ENCODE measurements around the gene ZKSCAN8.
A peak's percentile ranks its signal among the peaks of the same experiment; 100 is the strongest.

Gene ZKSCAN8

GRCh38 chr6:28139860-28140543, 1.7 kb upstream of the ZKSCAN8 start:
- peak; percentile 7 for DNase-seq (ENCODE audit: low spot score)

GRCh38 chr6:28140616-28141015, 1.1 kb upstream of the ZKSCAN8 start:
- no peak for DNase-seq (ENCODE audit: low spot score)

- DNase-seq (ENCODE audit: low spot score), result peak; percentile 42
Observed at GRCh38 chr6:28142446-28142845, 763 bp downstream of the ZKSCAN8 start.

- DNase-seq (ENCODE audit: low spot score), result no peak
Observed at GRCh38 chr6:28145231-28145630, 3.5 kb downstream of the ZKSCAN8 start.

- DNase-seq (ENCODE audit: low spot score), result no peak
Observed at GRCh38 chr6:28152531-28152930, 10.8 kb downstream of the ZKSCAN8 start.

- no peak for DNase-seq (ENCODE audit: low spot score)
Observed at GRCh38 chr6:28153546-28153945, 11.9 kb downstream of the ZKSCAN8 start.

- DNase-seq (ENCODE audit: low spot score), result no peak
Observed at GRCh38 chr6:28154357-28154756, 12.7 kb downstream of the ZKSCAN8 start.

GRCh38 chr6:28158318-28158717, 16.6 kb downstream of the ZKSCAN8 start:
- DNase-seq (ENCODE audit: low spot score), result no peak

GRCh38 chr6:28159029-28159607, 17.4 kb downstream of the ZKSCAN8 start:
- DNase-seq (ENCODE audit: low spot score), result no peak

GRCh38 chr6:28160233-28160632, 18.6 kb downstream of the ZKSCAN8 start:
- DNase-seq (ENCODE audit: low spot score), result no peak

GRCh38 chr6:28161410-28162079, 19.9 kb downstream of the ZKSCAN8 start:
- DNase-seq (ENCODE audit: low spot score), result peak; percentile 73

- no peak for DNase-seq (ENCODE audit: low spot score)
Observed at GRCh38 chr6:28165563-28165962, 23.9 kb downstream of the ZKSCAN8 start.

GRCh38 chr6:28167068-28167467, 25.4 kb downstream of the ZKSCAN8 start:
- DNase-seq (ENCODE audit: low spot score), result no peak

GRCh38 chr6:28167926-28168325, 26.2 kb downstream of the ZKSCAN8 start:
- DNase-seq (ENCODE audit: low spot score), result no peak

GRCh38 chr6:28171271-28171670, 29.6 kb downstream of the ZKSCAN8 start:
- no peak for DNase-seq (ENCODE audit: low spot score)

- DNase-seq (ENCODE audit: low spot score), result no peak
Observed at GRCh38 chr6:28172006-28172405, 30.3 kb downstream of the ZKSCAN8 start.

- DNase-seq (ENCODE audit: low spot score), result no peak
Observed at GRCh38 chr6:28176373-28176772, 34.7 kb downstream of the ZKSCAN8 start.

GRCh38 chr6:28182255-28182654, 40.6 kb downstream of the ZKSCAN8 start:
- DNase-seq (ENCODE audit: low spot score), result no peak

- no peak for DNase-seq (ENCODE audit: low spot score)
Observed at GRCh38 chr6:28188111-28188979, 46.7 kb downstream of the ZKSCAN8 start.

- no peak for DNase-seq (ENCODE audit: low spot score)
Observed at GRCh38 chr6:28200020-28200419, 58.3 kb downstream of the ZKSCAN8 start.

GRCh38 chr6:28203201-28203600, 61.5 kb downstream of the ZKSCAN8 start:
- DNase-seq (ENCODE audit: low spot score), result no peak

- DNase-seq (ENCODE audit: low spot score), result no peak
Observed at GRCh38 chr6:28205879-28206278, 64.2 kb downstream of the ZKSCAN8 start.

Measured in hematopoietic multipotent progenitor cell treated with erythropoietin and hydrocortisone succinate and interleukin-3 and kit ligand, for 15 days (in vitro differentiated cells).